AG09309 (cell line): Measurements from ENCODE around the gene AKAP17A.

Source experiments
- DNase-seq: peaks from one replicate; pipeline ENCODE4 v3.0.0-alpha.2; 2010; ENCODE audit warnings: low read depth
- H3K4me3 ChIP-seq: 2 replicates; pipeline ENCODE4 v1.5.1; 2011; ENCODE audit warnings: mild to moderate bottlenecking, low read depth, low read length, moderate library complexity; ENCODE audit not compliant: control insufficient read depth
- TF ChIP-seq, protein P1 (sequence below): IDR thresholded peaks from 2 replicates; pipeline ENCODE4 v1.5.1; 2011; ENCODE audit warnings: mild to moderate bottlenecking, low read depth, low read length, inconsistent platforms; ENCODE audit not compliant: insufficient read depth, control insufficient read depth; ENCODE audit errors: missing control alignments

Gene AKAP17A

DNA sequence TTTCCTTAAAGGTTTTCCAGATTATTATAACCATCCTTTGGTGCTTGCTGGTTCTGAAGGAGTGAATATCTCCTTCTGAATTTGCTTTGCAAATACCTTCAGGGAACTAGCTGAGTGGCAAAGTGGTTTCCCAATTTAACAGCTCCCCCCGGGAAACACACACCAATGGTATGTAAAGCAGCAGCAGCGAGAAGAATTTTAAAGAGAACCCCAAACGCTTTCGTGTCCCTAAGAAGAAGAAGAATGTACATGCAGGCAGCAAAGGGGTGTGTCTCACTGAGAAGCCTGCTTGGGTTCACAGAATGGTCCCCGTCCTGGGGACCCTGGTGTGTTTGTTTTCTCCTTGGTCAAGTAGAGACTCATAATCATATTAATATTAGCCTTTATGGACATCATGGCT lies 4.2 kb upstream of the AKAP17A start:
- no peak overlapping the region for H3K4me3 ChIP-seq
- no peak for DNase-seq

DNA sequence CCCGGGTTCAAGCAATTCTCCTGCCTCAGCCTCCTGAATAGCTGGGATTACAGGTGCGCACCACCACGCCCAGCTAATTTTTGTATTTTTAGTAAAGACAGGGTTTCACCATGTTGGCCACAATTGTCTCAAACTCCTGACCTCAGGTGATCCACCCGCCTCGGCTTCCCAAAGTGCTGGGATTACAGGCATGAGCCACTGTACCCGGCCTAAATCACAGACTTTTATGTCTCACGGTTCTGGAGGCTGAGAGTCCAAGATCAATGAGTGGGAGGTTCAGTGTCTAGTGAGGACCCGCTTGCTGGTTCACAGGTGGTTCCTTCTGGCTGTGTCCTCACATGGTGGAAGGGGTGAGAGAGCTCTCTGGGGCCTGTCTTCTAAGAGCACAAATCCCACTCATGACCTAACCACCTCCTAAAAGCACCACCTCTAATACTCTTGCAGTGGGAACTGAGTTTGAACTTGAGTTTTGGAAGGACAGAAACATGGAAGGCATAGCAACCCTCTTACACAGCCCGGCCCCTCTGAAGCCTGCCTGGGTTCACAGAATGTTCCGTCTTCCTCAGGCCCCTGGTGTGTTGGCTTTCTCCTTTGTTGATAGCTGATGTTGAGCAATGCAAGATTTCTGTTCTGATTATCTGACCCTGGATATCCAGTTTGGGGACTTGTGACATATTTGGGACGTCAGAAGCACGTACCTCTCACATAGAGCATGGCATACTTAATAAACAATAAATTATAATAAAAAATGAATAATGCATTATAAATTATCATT lies 1.9 kb upstream of the AKAP17A start:
- H3K4me3 ChIP-seq: no peak overlapping the region
- no peak for DNase-seq
- TF ChIP-seq, protein P1, sequence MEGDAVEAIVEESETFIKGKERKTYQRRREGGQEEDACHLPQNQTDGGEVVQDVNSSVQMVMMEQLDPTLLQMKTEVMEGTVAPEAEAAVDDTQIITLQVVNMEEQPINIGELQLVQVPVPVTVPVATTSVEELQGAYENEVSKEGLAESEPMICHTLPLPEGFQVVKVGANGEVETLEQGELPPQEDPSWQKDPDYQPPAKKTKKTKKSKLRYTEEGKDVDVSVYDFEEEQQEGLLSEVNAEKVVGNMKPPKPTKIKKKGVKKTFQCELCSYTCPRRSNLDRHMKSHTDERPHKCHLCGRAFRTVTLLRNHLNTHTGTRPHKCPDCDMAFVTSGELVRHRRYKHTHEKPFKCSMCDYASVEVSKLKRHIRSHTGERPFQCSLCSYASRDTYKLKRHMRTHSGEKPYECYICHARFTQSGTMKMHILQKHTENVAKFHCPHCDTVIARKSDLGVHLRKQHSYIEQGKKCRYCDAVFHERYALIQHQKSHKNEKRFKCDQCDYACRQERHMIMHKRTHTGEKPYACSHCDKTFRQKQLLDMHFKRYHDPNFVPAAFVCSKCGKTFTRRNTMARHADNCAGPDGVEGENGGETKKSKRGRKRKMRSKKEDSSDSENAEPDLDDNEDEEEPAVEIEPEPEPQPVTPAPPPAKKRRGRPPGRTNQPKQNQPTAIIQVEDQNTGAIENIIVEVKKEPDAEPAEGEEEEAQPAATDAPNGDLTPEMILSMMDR: no peak

More for the DNA sequence above, 4.2 kb upstream of the AKAP17A start:
- TF ChIP-seq, protein P1: no peak

DNA sequence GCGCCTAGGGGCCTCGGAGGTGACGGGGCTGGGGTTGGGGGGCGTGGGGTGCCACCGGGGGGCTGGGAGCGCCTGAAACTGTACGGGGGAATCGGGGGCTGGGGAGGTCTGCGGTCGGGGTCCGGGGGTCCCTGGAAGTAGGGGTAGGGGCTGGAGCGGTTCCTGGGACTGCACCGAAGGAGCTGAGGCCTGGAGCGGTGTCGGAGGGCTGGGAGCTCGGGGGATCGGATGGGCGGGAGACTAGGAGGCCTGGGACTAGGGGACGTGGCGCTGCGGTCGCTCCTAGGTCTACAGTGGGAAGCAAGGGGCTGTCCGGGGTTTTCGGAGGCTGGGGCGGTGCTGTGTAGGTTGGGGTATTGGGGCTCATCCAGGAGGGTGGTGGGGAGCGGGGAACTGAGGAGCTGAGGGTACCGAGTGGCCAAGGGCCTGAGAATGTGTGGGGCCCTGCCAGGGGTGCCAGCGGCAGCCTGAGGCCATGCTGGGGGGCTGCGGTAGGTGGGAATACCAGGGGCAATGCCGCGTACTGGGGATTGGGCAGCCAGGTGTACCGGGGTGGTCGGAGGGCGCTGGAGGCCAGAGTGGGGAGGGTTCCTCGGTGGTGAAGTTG lies 562 bp downstream of the AKAP17A start:
- no peak for DNase-seq
- TF ChIP-seq, protein P1: no peak
- H3K4me3 ChIP-seq: peak overlapping the region; percentile 69

DNA sequence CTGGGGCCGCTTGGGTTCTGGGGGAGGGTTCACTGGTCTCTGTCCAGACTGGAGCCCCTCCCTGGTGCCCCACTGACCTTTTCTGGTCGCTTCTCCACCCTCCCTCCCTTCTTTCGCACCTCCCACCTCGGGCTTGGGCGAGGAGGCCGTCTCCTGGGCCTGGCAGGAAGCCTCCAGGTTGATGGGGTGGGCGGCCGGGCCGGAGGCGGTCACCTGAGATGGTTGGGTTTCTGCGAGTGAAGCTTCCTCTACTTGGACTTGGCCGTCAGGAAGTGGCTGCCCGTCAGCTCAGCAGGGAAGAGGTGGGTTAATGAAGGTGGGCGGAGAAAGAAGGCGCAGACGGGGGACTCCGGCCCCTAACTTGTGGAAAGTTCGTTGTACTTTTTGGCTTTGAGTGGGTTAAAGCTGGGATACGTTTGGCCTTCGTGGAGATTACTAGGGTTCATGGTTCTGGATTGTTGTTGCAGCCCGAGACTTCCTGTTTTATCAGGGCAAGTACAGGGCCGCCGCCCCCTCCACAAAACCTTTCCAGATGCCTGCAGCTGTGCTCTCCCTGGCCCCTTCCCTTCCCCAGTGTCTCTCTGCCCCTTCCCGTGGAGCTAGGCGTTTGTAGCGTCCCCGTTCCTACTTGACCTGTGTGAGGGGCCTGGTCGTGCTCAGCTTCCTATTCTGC lies 1.2 kb downstream of the AKAP17A start:
- no peak for DNase-seq
- peak overlapping the region; percentile 69 for H3K4me3 ChIP-seq
- TF ChIP-seq, protein P1: no peak

DNA sequence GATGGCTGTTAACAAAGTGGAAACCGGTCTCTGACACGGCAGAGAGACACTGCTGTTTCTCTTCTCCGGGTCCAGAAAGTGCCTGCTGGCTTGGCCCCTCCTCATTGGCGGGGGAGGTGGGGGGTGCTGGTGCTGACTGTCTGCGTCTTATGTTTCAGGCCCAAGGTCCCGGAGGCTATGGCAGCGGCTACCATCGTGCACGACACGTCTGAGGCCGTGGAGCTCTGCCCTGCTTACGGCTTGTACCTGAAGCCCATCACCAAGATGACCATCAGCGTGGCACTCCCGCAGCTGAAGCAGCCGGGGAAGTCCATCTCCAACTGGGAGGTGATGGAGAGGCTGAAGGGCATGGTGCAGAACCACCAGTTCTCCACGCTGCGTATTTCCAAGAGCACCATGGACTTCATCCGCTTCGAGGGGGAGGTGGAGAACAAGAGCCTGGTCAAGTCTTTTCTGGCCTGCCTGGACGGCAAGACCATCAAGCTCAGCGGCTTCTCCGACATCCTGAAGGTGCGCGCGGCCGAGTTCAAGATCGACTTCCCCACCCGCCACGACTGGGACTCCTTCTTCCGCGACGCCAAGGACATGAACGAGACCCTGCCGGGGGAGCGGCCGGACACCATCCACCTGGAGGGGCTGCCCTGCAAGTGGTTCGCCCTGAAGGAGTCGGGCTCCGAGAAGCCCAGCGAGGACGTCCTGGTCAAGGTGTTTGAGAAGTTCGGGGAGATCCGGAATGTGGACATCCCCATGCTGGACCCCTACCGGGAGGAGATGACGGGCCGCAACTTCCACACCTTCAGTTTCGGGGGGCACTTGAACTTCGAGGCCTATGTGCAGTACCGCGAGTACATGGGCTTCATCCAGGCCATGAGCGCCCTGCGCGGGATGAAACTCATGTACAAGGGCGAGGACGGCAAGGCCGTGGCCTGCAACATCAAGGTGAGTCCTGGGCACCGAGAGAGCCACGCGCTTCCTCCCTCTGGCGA lies 2.2 kb downstream of the AKAP17A start:
- peak overlapping the region; percentile 69; the same call in 1 of the 2 replicates for H3K4me3 ChIP-seq
- TF ChIP-seq, protein P1: no peak
- DNase-seq: no peak

DNA sequence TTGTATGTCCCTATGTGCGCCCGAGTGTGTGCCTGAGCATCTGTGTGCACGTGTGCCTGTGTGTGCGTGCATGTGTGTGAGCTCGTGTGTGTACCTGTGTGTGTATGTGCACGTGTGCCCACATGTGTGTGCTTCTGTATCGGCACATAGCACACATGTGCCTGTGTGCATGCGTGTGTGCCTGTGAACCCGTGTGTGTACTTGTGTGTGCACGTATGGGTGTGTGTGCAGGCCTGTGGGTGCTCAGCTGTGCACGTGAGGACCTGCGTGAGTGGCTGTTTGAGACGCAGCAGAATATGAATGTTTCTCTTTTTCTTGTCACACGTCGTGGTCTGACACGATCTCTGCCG lies 4.3 kb downstream of the AKAP17A start:
- TF ChIP-seq, protein P1: no peak
- H3K4me3 ChIP-seq: no peak overlapping the region
- DNase-seq: no peak
